Left lung (tissue), 14 donors: ENCODE measurements around the gene RYK. TPM values are rescaled to one million over a fixed set of nuclear protein-coding genes. Genes with fewer than 3 reads are reported as not detected.
A peak's percentile ranks its signal among the peaks of the same experiment; 100 is the strongest.

ENCODE experiments used
- ATAC-seq: fragments of 200-7000 bp; cut with Tn5 transposase; one replicate; pipeline ENCODE4 v1.9.1; 2020; ENCODE audit warnings: moderate library complexity
- DNase-seq, 4 donors: peaks; one replicate each; pipeline ENCODE4 v3.0.0-alpha.2; 2013 to 2020
- H3K27ac ChIP-seq, 2 donors: fragments of 200-600 bp; sonication (generic) in 1 of 2; one replicate each; pipeline versions ENCODE4 v1.5.0 to v1.8.0; 2020 to 2021
- H3K27me3 ChIP-seq, 2 donors: fragments of 200-600 bp; sonication (generic) in 1 of 2; one replicate each; pipeline versions ENCODE4 v1.5.0 to v1.8.0; 2020 to 2021
- H3K36me3 ChIP-seq, 2 donors: fragments of 200-600 bp; sonication (generic) in 1 of 2; one replicate each; pipeline versions ENCODE4 v1.5.0 to v1.8.0; 2020 to 2021
- H3K4me1 ChIP-seq, 2 donors: fragments of 200-600 bp; one replicate each; pipeline ENCODE4 v1.8.0; 2021
- H3K4me3 ChIP-seq, 2 donors: fragments of 200-600 bp; sonication (generic) in 1 of 2; one replicate each; pipeline versions ENCODE4 v1.5.0 to v1.8.0; 2020 to 2021; ENCODE audit warnings: mild to moderate bottlenecking in 1 of 2
- H3K9me3 ChIP-seq, 2 donors: fragments of 200-600 bp; sonication (generic) in 1 of 2; one replicate each; pipeline versions ENCODE4 v1.5.0 to v1.8.0; 2020 to 2021
- CTCF ChIP-seq, 2 donors: fragments of 200-600 bp; sonication (generic) in 1 of 2; IDR thresholded peaks; one replicate each; pipeline versions ENCODE4 v1.5.0 to v1.8.0; 2021; ENCODE audit warnings: antibody characterized with exemption in 2 of 2
- intact Hi-C, 2 donors: fragments of 100-400 bp; cut with DNase I; formaldehyde crosslinking; loops; one replicate each; pipeline versions ENCODE4 v1.11.2 to v1.14.2; 2022
- long read RNA-seq, 12 donors: library from polyadenylated mRNA in 2 of 12; unstranded in 2 of 12; transcript quantifications; one replicate each; pipeline ENCODE4 v2.0.0 and lab custom pipeline, GENCODE V29; 2019 to 2026
- polyA plus RNA-seq, 6 donors: library from polyadenylated mRNA; unstranded; fragments of 120-200 nt; gene quantifications; one replicate each; pipeline ENCODE4 v1.2.1, GENCODE V29; 2013; ENCODE audit not compliant: insufficient read length in 6 of 6
- total RNA-seq, 2 donors: library from RNA; stranded (reverse); fragmentation: NEBNext Ultra II Directional; extraction: Animal tissue kit (Norgen Biotek cat#: 25700); gene quantifications; one replicate each; pipeline ENCODE4 v1.2.1, GENCODE V29; 2021
- donor health status: DM: no; HTN: yes; CAD: no.
- donor health status: DM: no; HTN: no; CAD: no.

Gene RYK
- total RNA-seq (10 to 100 TPM; 44.1 to 44.7 TPM), polyA plus RNA-seq (100 to 1,000 TPM; 119 to 146 (median 128) TPM)
- long read RNA-seq, donor 1, full-length matches to known transcripts, result 18 of 36 reads
- long read RNA-seq, donor 1, partial matches to known transcripts, result 18 of 36 reads
- long read RNA-seq, donor 1, other reads (novel, unspliced or antisense), result 0 of 36 reads
- long read RNA-seq, donor 2, full-length matches to known transcripts, result 10 of 30 reads
- long read RNA-seq, donor 2, partial matches to known transcripts, result 20 of 30 reads
- long read RNA-seq, donor 2, other reads (novel, unspliced or antisense), result 0 of 30 reads
- long read RNA-seq, donor 3, full-length matches to known transcripts, result 15 of 15 reads
- long read RNA-seq, donor 3, partial matches to known transcripts, result 0 of 15 reads
- long read RNA-seq, donor 3, other reads (novel, unspliced or antisense), result 0 of 15 reads
- long read RNA-seq, donor 4, partial matches to known transcripts, result 1 of 4 reads
- long read RNA-seq, donor 4, other reads (novel, unspliced or antisense), result 2 of 4 reads
- long read RNA-seq, donor 5, full-length matches to known transcripts, result 15 of 21 reads
- long read RNA-seq, donor 5, partial matches to known transcripts, result 6 of 21 reads
- long read RNA-seq, donor 5, other reads (novel, unspliced or antisense), result 0 of 21 reads
- long read RNA-seq, donor 6, full-length matches to known transcripts, result 12 of 12 reads
- long read RNA-seq, donor 6, partial matches to known transcripts, result 0 of 12 reads
- long read RNA-seq, donor 6, other reads (novel, unspliced or antisense), result 0 of 12 reads
- long read RNA-seq, donor 7, full-length matches to known transcripts, result 15 of 15 reads
- long read RNA-seq, donor 7, partial matches to known transcripts, result 0 of 15 reads
- long read RNA-seq, donor 7, other reads (novel, unspliced or antisense), result 0 of 15 reads
- long read RNA-seq, donor 8, full-length matches to known transcripts, result 12 of 17 reads
- long read RNA-seq, donor 8, partial matches to known transcripts, result 5 of 17 reads
- long read RNA-seq, donor 8, other reads (novel, unspliced or antisense), result 0 of 17 reads
- long read RNA-seq, donor 9, result 0 reads
- long read RNA-seq, donor 10, result 0 reads
- long read RNA-seq, donor 11, full-length matches to known transcripts, result 7 of 25 reads
- long read RNA-seq, donor 11, partial matches to known transcripts, result 18 of 25 reads
- long read RNA-seq, donor 11, other reads (novel, unspliced or antisense), result 0 of 25 reads
- long read RNA-seq, donor 12, full-length matches to known transcripts, result 13 of 13 reads
- long read RNA-seq, donor 12, partial matches to known transcripts, result 0 of 13 reads
- long read RNA-seq, donor 12, other reads (novel, unspliced or antisense), result 0 of 13 reads

GRCh38 chr3:134250717-134251220 is at the start of gene RYK:
TSS of gene RYK (minus strand) at chr3:134250859. CDS start at chr3:134250654, 205 bp downstream.
- Histone ChIP-seq H3K27ac (peak within 1 kb of the TSS; percentile 88 to 90), H3K9me3 (no peaks in the 10 kb centered on the region), H3K27me3 (no peaks in the 10 kb centered on the region), H3K36me3 (no peaks in the 10 kb centered on the region), H3K4me1 (peaks cover 4 to 33% of the 10 kb centered on the region in 2 donors), H3K4me3 (peak within 1 kb of the TSS; percentile 63 to 73)
- intact Hi-C loops, result no loop called here
- TF ChIP-seq CTCF (IDR thresholded peaks at IDR 0.05), result no peak
- DNase-seq (peak; percentile 88 to 96 (median 90)), ATAC-seq (peak; percentile 96)

- H3K4me1 ChIP-seq, result no peaks in the 10 kb centered on the region
- H3K4me3 ChIP-seq, result no peak overlapping the region
- H3K36me3 ChIP-seq, result no peaks in the 10 kb centered on the region
- ATAC-seq (no peak), DNase-seq (no peak)
- no peaks in the 10 kb centered on the region for H3K9me3 ChIP-seq
- no peak overlapping the region for H3K27ac ChIP-seq
- intact Hi-C loops, result loop anchor here in 1 of 2 donors (5.0 kb wide), 1 partner anchor 88 kb away; no protein-coding TSS in a partner anchor
- H3K27me3 ChIP-seq, result no peaks in the 10 kb centered on the region
- TF ChIP-seq CTCF (IDR thresholded peaks at IDR 0.05), result no peak
Measured at GRCh38 chr3:134299888-134300206, 49.2 kb upstream of the RYK start.

GRCh38 chr3:134299185-134299887 is 48.7 kb upstream of the RYK start:
- no peaks in the 10 kb centered on the region for H3K36me3 ChIP-seq
- ATAC-seq (peak; percentile 61), DNase-seq (no peak)
- no peaks in the 10 kb centered on the region for H3K9me3 ChIP-seq
- H3K4me1 ChIP-seq, result no peaks in the 10 kb centered on the region
- H3K27me3 ChIP-seq, result no peaks in the 10 kb centered on the region
- no peak for TF ChIP-seq CTCF (IDR thresholded peaks at IDR 0.05)
- intact Hi-C loops, result no loop called here
- H3K4me3 ChIP-seq, result no peak overlapping the region
- no peak overlapping the region for H3K27ac ChIP-seq

- no peak for DNase-seq
- intact Hi-C loops, result no loop called here
- H3K27ac ChIP-seq, result no peak overlapping the region
- H3K36me3 ChIP-seq, result no peaks in the 10 kb centered on the region
- H3K9me3 ChIP-seq, result no peaks in the 10 kb centered on the region
- no peaks in the 10 kb centered on the region for H3K4me1 ChIP-seq
- H3K4me3 ChIP-seq, result no peak overlapping the region
- no peak for TF ChIP-seq CTCF (IDR thresholded peaks at IDR 0.05)
- ATAC-seq, result no peak
- H3K27me3 ChIP-seq, result no peaks in the 10 kb centered on the region
Measured at GRCh38 chr3:134298249-134298648, 47.6 kb upstream of the RYK start.
